Spleen (tissue), 11 donors: Measurements from ENCODE around the gene TRIM14. TPM values are rescaled to one million over a fixed set of nuclear protein-coding genes. Genes with fewer than 3 reads are reported as not detected.

ENCODE experiments used
- DNase-seq: peaks from one replicate; pipeline ENCODE4 v3.0.0-alpha.2; 2020
- H3K27ac ChIP-seq, 8 donors: fragments of 200-600 bp; sonication (generic) in 7 of 8; 1 replicate in 4 of 8; 2 replicates in 4 of 8; pipeline versions ENCODE4 v1.5.0 to v1.8.0; 2016 to 2021; ENCODE audit warnings: inconsistent platforms in 4 of 8, mild to moderate bottlenecking in 4 of 8, moderate library complexity in 1 of 8
- H3K27me3 ChIP-seq, 7 donors: fragments of 200-600 bp; sonication (generic) in 6 of 7; replicated peaks in 1 of 7; 1 replicate in 4 of 7; 2 replicates in 3 of 7; pipeline versions ENCODE4 v1.5.0 to v1.8.0; 2016 to 2021; ENCODE audit warnings: inconsistent platforms in 3 of 7, mild to moderate bottlenecking in 1 of 7
- H3K36me3 ChIP-seq, 6 donors: fragments of 200-600 bp; sonication (generic) in 5 of 6; 1 replicate in 4 of 6; 2 replicates in 2 of 6; pipeline versions ENCODE4 v1.5.0 to v1.8.0; 2016 to 2021; ENCODE audit warnings: inconsistent platforms in 2 of 6
- H3K4me1 ChIP-seq, 6 donors: fragments of 200-600 bp; sonication (generic) in 5 of 6; 1 replicate in 3 of 6; 2 replicates in 3 of 6; pipeline versions ENCODE4 v1.5.0 to v1.8.0; 2016 to 2021; ENCODE audit warnings: inconsistent platforms in 3 of 6
- H3K4me3 ChIP-seq, 8 donors: fragments of 200-600 bp; sonication (generic) in 7 of 8; 1 replicate in 4 of 8; 2 replicates in 4 of 8; pipeline versions ENCODE4 v1.5.0 to v1.8.0; 2016 to 2021; ENCODE audit warnings: inconsistent platforms in 4 of 8, mild to moderate bottlenecking in 4 of 8, moderate library complexity in 2 of 8
- H3K9me3 ChIP-seq, 8 donors: fragments of 200-600 bp; sonication (generic) in 7 of 8; 1 replicate in 4 of 8; 2 replicates in 4 of 8; pipeline versions ENCODE4 v1.5.0 to v1.8.0; 2016 to 2021; ENCODE audit warnings: inconsistent platforms in 4 of 8
- POLR2A ChIP-seq, 3 donors: fragments of 450-650 bp; IDR thresholded peaks; one replicate each; pipeline ENCODE4 v1.5.1; 2017; ENCODE audit warnings: antibody characterized with exemption in 3 of 3, mild to moderate bottlenecking in 1 of 3
- POLR2AphosphoS5 ChIP-seq, 3 donors: sonication (generic); formaldehyde crosslinking; IDR thresholded peaks; one replicate each; pipeline ENCODE4 v1.5.1; 2017; ENCODE audit warnings: antibody characterized with exemption in 3 of 3
- WGBS, 5 donors: extraction: QIAGEN DNeasy Blood & Tissue Kit in 3 of 5; methylation state at CpG; one replicate each; pipeline versions ENCODE4 v1.1.5 to v1.1.7; 2013 to 2018; 5-methylcytosine and 5-hydroxymethylcytosine counted together
- intact Hi-C: fragments of 100-400 bp; cut with DNase I; formaldehyde crosslinking; loops from one replicate; pipeline ENCODE4 v1.15.0; 2023; ENCODE audit warnings: low total_unique reads
- polyA plus RNA-seq, 3 donors: library from polyadenylated mRNA; stranded (reverse); fragments of 200-250 nt; gene quantifications; one replicate each; pipeline ENCODE4 v1.2.1, GENCODE V29; 2013
- total RNA-seq, 7 donors: library from RNA; depleted of rRNA in 3 of 7; stranded (reverse); fragments of >200 nt in 3 of 7; fragmentation: NEBNext Ultra II Directional in 4 of 7; extraction: Animal tissue kit (Norgen Biotek cat#: 25700) in 4 of 7; gene quantifications; one replicate each; pipeline versions ENCODE4 v1.1.0 to v1.2.1, GENCODE V29; 2016 to 2021
- TF ChIP-seq, protein P1 (sequence below), 11 experiments: fragments of 200-600 bp in 7 of 11; fragments of 450-650 bp in 4 of 11; sonication (generic) in 4 of 11; IDR thresholded peaks in 8 of 11; conservative IDR thresholded peaks in 3 of 11; 1 replicate in 7 of 11; 2 replicates in 4 of 11; pipeline versions ENCODE4 v1.4.0 to v1.8.0; 2016 to 2021; ENCODE audit warnings: antibody characterized with exemption in 11 of 11, inconsistent platforms in 4 of 11, mild to moderate bottlenecking in 1 of 11
- donor health status: healthy with polysubstance abuse.
- donor health status: DM: no; HTN: no; CAD: no; lungs with moderate emphysema.
- donor health status: DM: no; HTN: no; CAD: no.
- donor health status: Bipolar disorder and iron deficiency.
- donor health status: healthy.
- donor health status: DM: no; HTN: no; CAD: no.
- donor health status: DM: yes; HTN: yes; CAD: no.

The TRIM14 gene
- total and polyA plus RNA-seq, 10 donors: 11.9 to 92.9 (median 58.1) TPM

DNA sequence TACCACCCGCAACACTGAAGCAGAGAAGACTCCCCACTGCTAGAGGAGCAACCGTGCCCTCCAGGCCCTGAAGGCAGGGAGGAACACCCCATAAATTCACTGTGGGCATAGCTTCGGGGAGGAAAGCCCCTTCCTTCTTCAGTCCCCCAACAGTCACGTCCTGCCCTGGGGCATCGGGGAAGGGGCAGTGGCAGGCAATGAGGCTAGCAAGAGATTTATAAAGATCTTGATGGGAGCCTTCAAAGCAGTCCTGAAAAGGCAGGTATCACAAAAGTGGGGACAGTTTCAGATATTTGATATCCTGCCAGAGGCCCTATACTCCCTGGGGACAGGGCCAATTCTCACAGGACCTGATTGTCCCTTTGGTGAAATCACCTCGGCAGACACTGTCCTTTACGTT lies 16.9 kb upstream of the TRIM14 start:
- TF ChIP-seq POLR2AphosphoS5 (IDR thresholded peaks at IDR 0.05) (no peak), POLR2A (IDR thresholded peaks at IDR 0.05) (no peak)
- TF ChIP-seq, protein P1, sequence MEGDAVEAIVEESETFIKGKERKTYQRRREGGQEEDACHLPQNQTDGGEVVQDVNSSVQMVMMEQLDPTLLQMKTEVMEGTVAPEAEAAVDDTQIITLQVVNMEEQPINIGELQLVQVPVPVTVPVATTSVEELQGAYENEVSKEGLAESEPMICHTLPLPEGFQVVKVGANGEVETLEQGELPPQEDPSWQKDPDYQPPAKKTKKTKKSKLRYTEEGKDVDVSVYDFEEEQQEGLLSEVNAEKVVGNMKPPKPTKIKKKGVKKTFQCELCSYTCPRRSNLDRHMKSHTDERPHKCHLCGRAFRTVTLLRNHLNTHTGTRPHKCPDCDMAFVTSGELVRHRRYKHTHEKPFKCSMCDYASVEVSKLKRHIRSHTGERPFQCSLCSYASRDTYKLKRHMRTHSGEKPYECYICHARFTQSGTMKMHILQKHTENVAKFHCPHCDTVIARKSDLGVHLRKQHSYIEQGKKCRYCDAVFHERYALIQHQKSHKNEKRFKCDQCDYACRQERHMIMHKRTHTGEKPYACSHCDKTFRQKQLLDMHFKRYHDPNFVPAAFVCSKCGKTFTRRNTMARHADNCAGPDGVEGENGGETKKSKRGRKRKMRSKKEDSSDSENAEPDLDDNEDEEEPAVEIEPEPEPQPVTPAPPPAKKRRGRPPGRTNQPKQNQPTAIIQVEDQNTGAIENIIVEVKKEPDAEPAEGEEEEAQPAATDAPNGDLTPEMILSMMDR (IDR thresholded peaks at IDR 0.05 in 8 of 11, conservative IDR thresholded peaks at IDR 0.05 in 3 of 11): no peak
- 88 to 95% (median 95%) methylated on average over 6 to 7 of the region's 7 CpGs for WGBS, 5 donors
- Histone ChIP-seq H3K4me3 (no peak overlapping the region), H3K4me1 (no peaks in the 10 kb centered on the region), H3K36me3 (peaks cover 0 to 74% (median 0%) of the 10 kb centered on the region in 6 donors), H3K27ac (no peak overlapping the region), H3K27me3 (no peaks in the 10 kb centered on the region), H3K9me3 (no peaks in the 10 kb centered on the region)
- intact Hi-C loops: no loop called here
- peak; percentile 6 for DNase-seq

DNA sequence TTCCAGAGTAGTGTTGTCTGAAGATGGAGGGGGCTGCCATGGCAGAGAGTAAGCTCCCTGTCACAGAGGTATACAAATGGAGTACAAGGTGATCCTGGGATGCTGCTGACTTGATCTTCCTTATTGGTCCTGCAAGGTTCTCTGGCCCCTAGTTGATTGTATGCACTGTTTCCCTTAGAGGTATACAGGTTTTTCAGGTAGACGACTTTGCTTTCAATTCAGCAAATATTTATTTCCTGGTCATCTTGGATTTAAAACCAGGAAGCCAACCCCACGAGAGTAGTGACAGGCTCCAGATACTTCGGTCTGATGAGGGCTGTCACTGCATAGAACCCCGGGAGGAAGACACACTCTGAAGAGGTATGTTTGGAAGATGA lies 16.5 kb upstream of the TRIM14 start:
- no peaks in the 10 kb centered on the region for H3K27me3 ChIP-seq
- DNase-seq: no peak
- no peak overlapping the region for H3K4me3 ChIP-seq
- H3K36me3 ChIP-seq: peaks cover 0 to 78% (median 0%) of the 10 kb centered on the region in 6 donors
- no peaks in the 10 kb centered on the region for H3K9me3 ChIP-seq
- H3K4me1 ChIP-seq: no peaks in the 10 kb centered on the region
- no peak overlapping the region for H3K27ac ChIP-seq
- no peak for TF ChIP-seq POLR2A (IDR thresholded peaks at IDR 0.05)
- no peak for TF ChIP-seq POLR2AphosphoS5 (IDR thresholded peaks at IDR 0.05)
- TF ChIP-seq, protein P1 (IDR thresholded peaks at IDR 0.05 in 8 of 11, conservative IDR thresholded peaks at IDR 0.05 in 3 of 11): no peak
- 83 to 92% (median 86%) methylated on average over 4 of the region's 4 CpGs for WGBS, 5 donors
- intact Hi-C loops: no loop called here

DNA sequence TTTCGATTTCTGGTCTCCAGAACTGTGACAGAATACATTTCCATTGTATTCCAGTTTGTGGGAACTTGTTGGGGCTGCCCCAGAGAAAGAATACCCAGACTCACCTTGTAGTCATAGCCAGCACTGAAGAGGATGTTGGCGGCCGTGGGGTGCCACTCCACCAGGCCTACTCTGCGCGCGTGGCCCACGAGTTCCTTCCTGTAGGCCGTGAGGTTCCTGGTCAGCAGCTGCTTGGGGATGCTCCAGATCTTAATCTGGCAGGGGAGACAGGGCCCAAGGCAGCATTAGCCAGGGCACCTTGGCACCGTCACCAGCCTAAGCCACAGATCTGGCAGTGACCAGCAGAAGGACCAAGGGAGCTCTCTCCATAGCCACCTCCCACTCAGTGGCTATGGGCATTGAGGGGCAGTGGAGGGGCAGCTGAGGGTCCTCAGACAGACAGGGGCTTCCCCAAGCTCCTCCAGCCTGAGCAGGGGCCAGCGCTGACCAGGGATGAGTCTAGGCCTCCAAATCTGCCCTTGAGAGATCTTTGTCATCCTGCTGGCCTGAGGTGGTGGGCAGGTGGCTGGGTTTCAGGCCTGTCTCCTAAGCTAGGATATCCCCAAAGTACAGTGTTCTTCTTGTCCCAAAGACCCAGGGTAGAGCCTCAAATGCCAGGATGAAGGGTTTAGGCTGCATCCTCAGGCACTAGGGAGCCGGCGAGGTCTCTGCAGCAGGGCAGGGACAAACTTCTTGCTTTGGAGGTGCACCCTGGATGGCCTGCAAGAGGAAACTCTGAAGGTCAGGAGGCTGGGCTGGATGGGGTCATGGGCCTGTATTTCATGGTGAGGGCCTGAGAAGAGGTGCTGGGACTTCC lies 15.9 kb upstream of the TRIM14 start:
- WGBS, 5 donors: 75 to 85% (median 83%) methylated on average over 8 to 12 of the region's 12 CpGs
- DNase-seq: no peak
- no peak overlapping the region for H3K27ac ChIP-seq
- no peak overlapping the region for H3K4me3 ChIP-seq
- H3K9me3 ChIP-seq: no peaks in the 10 kb centered on the region
- peaks cover 0 to 82% (median 0%) of the 10 kb centered on the region in 6 donors for H3K36me3 ChIP-seq
- TF ChIP-seq, protein P1 (IDR thresholded peaks at IDR 0.05 in 8 of 11, conservative IDR thresholded peaks at IDR 0.05 in 3 of 11): no peak
- no peak for TF ChIP-seq POLR2AphosphoS5 (IDR thresholded peaks at IDR 0.05)
- TF ChIP-seq POLR2A (IDR thresholded peaks at IDR 0.05): no peak
- peaks cover 0 to 3% (median under 1%) of the 10 kb centered on the region in 6 donors for H3K4me1 ChIP-seq
- intact Hi-C loops: no loop called here
- no peaks in the 10 kb centered on the region for H3K27me3 ChIP-seq

DNA sequence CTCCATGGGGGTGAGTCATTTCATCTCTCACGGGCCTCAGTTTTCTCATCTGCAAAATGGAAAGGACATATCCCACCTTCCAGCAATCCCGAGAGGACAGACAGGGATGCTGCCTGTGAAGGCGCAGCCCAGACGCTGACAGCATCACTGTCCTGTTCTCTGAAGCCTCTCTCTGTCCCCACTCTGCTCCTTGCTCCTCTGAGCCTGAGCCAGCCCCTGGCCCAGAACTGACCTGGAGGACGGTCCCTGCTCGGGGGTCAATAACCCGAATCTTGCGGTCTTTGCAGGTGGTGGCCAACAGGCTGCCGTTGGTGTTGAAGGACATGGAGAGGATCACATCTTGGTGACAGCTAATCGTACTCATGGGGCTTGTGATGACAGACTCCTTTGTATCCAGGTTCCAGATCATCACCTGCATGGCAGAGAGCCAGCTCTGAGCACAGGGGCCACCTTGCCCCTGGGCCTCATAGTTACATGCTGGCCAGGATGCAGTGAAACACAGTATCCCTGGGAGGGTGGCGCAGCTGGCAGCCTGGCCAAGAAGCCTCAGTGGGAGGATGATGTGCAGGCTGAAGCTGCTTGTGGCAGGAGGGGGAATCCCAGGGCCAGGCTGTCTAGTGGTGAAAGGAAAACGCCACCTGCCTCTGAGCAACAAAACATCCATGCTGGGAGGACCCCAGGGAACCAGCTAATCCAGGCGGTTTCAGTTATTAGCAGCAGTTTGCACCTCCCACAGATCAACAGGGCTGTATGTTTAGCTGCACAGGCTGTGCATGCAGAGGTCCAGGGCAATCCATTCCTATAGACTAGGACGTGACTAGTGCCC lies 14.0 kb upstream of the TRIM14 start:
- Histone ChIP-seq H3K27me3 (no peaks in the 10 kb centered on the region), H3K4me1 (peaks cover 6 to 22% (median 19%) of the 10 kb centered on the region in 6 donors), H3K9me3 (no peaks in the 10 kb centered on the region), H3K27ac (no peak overlapping the region), H3K4me3 (no peak overlapping the region), H3K36me3 (peaks cover 0 to 85% (median 0%) of the 10 kb centered on the region in 6 donors)
- TF ChIP-seq POLR2A (IDR thresholded peaks at IDR 0.05): no peak
- WGBS, 5 donors: 83 to 89% (median 87%) methylated on average over 14 of the region's 14 CpGs
- no peak for DNase-seq
- intact Hi-C loops: no loop called here
